HEK293T (cell line): ENCODE measurements around the gene KCNJ16.

ENCODE experiments used
- ARNT ChIP-seq: fragments of 450-650 bp; IDR thresholded peaks from 2 replicates; pipeline ENCODE4 v1.6.1; 2017; ENCODE audit warnings: mild to moderate bottlenecking
- BHLHE40 ChIP-seq: fragments of 450-650 bp; IDR thresholded peaks from 2 replicates; pipeline ENCODE4 v1.6.1; 2016; ENCODE audit warnings: mild to moderate bottlenecking, moderate library complexity, borderline replicate concordance
- CTBP1 ChIP-seq: fragments of 450-650 bp; IDR thresholded peaks from 2 replicates; pipeline ENCODE4 v1.6.1; 2016; ENCODE audit warnings: borderline replicate concordance
- ELF4 ChIP-seq: fragments of 450-650 bp; IDR thresholded peaks from 2 replicates; pipeline ENCODE4 v1.6.1; 2017; ENCODE audit warnings: antibody characterized with exemption
- FOXA1 ChIP-seq: fragments of 450-650 bp; IDR thresholded peaks from 2 replicates; pipeline ENCODE4 v1.6.1; 2016; ENCODE audit warnings: mild to moderate bottlenecking
- FOXM1 ChIP-seq: fragments of 450-650 bp; IDR thresholded peaks from 2 replicates; pipeline ENCODE4 v1.6.1; 2017; ENCODE audit warnings: mild to moderate bottlenecking, borderline replicate concordance
- HDGF ChIP-seq: fragments of 450-650 bp; IDR thresholded peaks from 2 replicates; pipeline ENCODE4 v1.6.1; 2017; ENCODE audit warnings: antibody characterized with exemption, borderline replicate concordance
- L3MBTL2 ChIP-seq: fragments of 450-650 bp; conservative IDR thresholded peaks from 2 replicates; pipeline ENCODE4 v1.6.1; 2016; ENCODE audit warnings: mild to moderate bottlenecking
- LEF1 ChIP-seq: fragments of 450-650 bp; IDR thresholded peaks from 2 replicates; pipeline ENCODE4 v1.6.1; 2017; ENCODE audit warnings: mild to moderate bottlenecking, borderline replicate concordance
- SP1 ChIP-seq: fragments of 450-650 bp; IDR thresholded peaks from 2 replicates; pipeline ENCODE4 v1.6.1; 2017
- SUZ12 ChIP-seq: fragments of 450-650 bp; IDR thresholded peaks from 2 replicates; pipeline ENCODE4 v1.6.1; 2016; ENCODE audit warnings: mild to moderate bottlenecking
- TARDBP ChIP-seq: fragments of 450-650 bp; IDR thresholded peaks from 2 replicates; pipeline ENCODE4 v1.6.1; 2016
- ZNF384 ChIP-seq: fragments of 450-650 bp; IDR thresholded peaks from 2 replicates; pipeline ENCODE4 v1.6.1; 2016
- TF ChIP-seq, protein P1 (sequence below): fragments of 450-650 bp; IDR thresholded peaks from 2 replicates; pipeline ENCODE4 v1.6.1; 2016

DNA sequence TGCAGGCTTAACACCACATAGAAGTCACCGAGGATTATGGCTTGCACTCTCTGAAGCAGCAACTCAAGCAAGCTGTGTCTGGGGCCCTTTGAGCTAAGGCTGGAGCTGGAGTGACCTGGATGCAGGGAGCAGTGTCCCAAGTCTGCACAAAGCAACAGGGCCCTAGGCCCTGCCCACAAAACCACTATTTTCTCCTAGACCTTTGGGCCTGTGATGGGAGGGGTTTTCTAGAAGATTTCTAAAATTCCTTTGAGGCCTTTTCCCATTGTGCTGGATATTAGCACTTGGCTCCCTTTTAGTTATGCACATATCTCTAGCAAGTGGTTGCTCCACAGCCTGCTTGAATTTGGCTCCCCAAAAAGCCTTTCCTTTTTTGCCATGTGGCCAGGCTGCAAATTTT is 44.5 kb downstream of the KCNJ16 start:
- TF ChIP-seq SUZ12, result no peak
- TF ChIP-seq SP1, result no peak
- TF ChIP-seq L3MBTL2, result no peak
- no peak for TF ChIP-seq CTBP1
- TF ChIP-seq TARDBP, result no peak
- no peak for TF ChIP-seq FOXM1
- TF ChIP-seq LEF1, result no peak
- TF ChIP-seq BHLHE40, result no peak
- TF ChIP-seq FOXA1, result no peak
- TF ChIP-seq ZNF384, result no peak
- TF ChIP-seq ELF4, result no peak
- TF ChIP-seq ARNT, result no peak
- TF ChIP-seq, protein P1, sequence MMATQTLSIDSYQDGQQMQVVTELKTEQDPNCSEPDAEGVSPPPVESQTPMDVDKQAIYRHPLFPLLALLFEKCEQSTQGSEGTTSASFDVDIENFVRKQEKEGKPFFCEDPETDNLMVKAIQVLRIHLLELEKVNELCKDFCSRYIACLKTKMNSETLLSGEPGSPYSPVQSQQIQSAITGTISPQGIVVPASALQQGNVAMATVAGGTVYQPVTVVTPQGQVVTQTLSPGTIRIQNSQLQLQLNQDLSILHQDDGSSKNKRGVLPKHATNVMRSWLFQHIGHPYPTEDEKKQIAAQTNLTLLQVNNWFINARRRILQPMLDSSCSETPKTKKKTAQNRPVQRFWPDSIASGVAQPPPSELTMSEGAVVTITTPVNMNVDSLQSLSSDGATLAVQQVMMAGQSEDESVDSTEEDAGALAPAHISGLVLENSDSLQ, result no peak
- no peak for TF ChIP-seq HDGF
